RWPE2 (cell line): ENCODE results near the gene DDO.

Experiments
- ATAC-seq: fragments of 200-7000 bp; cut with Tn5 transposase; 3 replicates; pipeline ENCODE4 v1.9.1; 2021; ENCODE audit warnings: low read depth
- DNase-seq: peaks from one replicate; pipeline ENCODE4 v3.0.0-alpha.2; 2020; ENCODE audit warnings: low spot score
- H3K27ac ChIP-seq: fragments of 450-650 bp; 2 replicates; pipeline ENCODE4 v1.5.1; 2017; ENCODE audit warnings: mild to moderate bottlenecking; ENCODE audit not compliant: poor library complexity, severe bottlenecking
- H3K27me3 ChIP-seq: fragments of 250-450 bp; sonication (Bioruptor Pico); 2 replicates; pipeline ENCODE4 v1.5.1; 2021; ENCODE audit warnings: mild to moderate bottlenecking, moderate library complexity; ENCODE audit not compliant: insufficient read depth, poor library complexity, severe bottlenecking
- H3K36me3 ChIP-seq: fragments of 250-450 bp; sonication (Bioruptor Pico); 2 replicates; pipeline ENCODE4 v1.5.1; 2020; ENCODE audit warnings: low read depth, mild to moderate bottlenecking, moderate library complexity
- H3K4me1 ChIP-seq: fragments of 250-450 bp; sonication (Bioruptor Pico); 2 replicates; pipeline ENCODE4 v1.5.1; 2021; ENCODE audit warnings: mild to moderate bottlenecking, moderate library complexity; ENCODE audit not compliant: insufficient read depth, poor library complexity, severe bottlenecking
- H3K4me3 ChIP-seq: fragments of 250-450 bp; sonication (Bioruptor Pico); 2 replicates; pipeline ENCODE4 v1.5.1; 2021; ENCODE audit warnings: mild to moderate bottlenecking, moderate library complexity; ENCODE audit not compliant: severe bottlenecking
- H3K9me3 ChIP-seq: fragments of 250-450 bp; sonication (Bioruptor Pico); 2 replicates; pipeline ENCODE4 v1.5.1; 2021; ENCODE audit warnings: mild to moderate bottlenecking, moderate library complexity; ENCODE audit not compliant: severe bottlenecking
- TF ChIP-seq, protein P1 (sequence below): fragments of 450-650 bp; IDR thresholded peaks from one replicate; pipeline ENCODE4 v1.5.1; 2017; ENCODE audit warnings: mild to moderate bottlenecking, moderate library complexity; ENCODE audit not compliant: poor library complexity, severe bottlenecking

Gene DDO

DNA sequence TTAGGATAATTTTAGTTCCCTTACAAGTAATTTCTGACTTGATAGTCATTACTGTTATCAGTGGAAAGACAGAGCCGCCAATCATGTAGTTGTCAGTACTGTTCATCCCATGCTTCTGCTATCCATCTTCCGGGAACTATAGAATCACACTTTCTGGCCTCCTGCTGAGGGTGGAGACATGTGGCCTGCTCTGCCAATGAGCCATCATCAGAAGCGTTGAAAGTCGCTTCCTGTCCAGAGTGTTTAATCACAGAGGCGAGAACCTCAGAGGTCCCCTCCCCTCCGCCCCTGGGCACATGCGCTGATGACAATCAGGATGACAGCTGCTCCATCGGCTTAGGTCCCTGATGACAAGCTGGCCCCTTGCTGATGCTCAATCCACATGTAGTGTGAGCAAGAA lies 3.0 kb downstream of the DDO start:
- Histone ChIP-seq H3K36me3 (no peaks in the 10 kb centered on the region), H3K9me3 (no peaks in the 10 kb centered on the region), H3K27me3 (no peaks in the 10 kb centered on the region), H3K4me1 (no peaks in the 10 kb centered on the region), H3K4me3 (no peak overlapping the region), H3K27ac (no peak overlapping the region)
- DNase-seq (no peak), ATAC-seq (no peak)
- TF ChIP-seq, protein P1, sequence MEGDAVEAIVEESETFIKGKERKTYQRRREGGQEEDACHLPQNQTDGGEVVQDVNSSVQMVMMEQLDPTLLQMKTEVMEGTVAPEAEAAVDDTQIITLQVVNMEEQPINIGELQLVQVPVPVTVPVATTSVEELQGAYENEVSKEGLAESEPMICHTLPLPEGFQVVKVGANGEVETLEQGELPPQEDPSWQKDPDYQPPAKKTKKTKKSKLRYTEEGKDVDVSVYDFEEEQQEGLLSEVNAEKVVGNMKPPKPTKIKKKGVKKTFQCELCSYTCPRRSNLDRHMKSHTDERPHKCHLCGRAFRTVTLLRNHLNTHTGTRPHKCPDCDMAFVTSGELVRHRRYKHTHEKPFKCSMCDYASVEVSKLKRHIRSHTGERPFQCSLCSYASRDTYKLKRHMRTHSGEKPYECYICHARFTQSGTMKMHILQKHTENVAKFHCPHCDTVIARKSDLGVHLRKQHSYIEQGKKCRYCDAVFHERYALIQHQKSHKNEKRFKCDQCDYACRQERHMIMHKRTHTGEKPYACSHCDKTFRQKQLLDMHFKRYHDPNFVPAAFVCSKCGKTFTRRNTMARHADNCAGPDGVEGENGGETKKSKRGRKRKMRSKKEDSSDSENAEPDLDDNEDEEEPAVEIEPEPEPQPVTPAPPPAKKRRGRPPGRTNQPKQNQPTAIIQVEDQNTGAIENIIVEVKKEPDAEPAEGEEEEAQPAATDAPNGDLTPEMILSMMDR = no peak

- H3K36me3 ChIP-seq = no peaks in the 10 kb centered on the region
- H3K4me1 ChIP-seq = no peaks in the 10 kb centered on the region
- no peak for ATAC-seq
- no peaks in the 10 kb centered on the region for H3K27me3 ChIP-seq
- TF ChIP-seq, protein P1 = no peak
- H3K27ac ChIP-seq = no peak overlapping the region
- DNase-seq = no peak
- no peak overlapping the region for H3K4me3 ChIP-seq
- H3K9me3 ChIP-seq = no peaks in the 10 kb centered on the region
These were observed 4.9 kb downstream of the DDO start for GRCh38 chr6:110410511-110410910.

GRCh38 chr6:110409794-110410193 lies 5.6 kb downstream of the DDO start:
- no peak for DNase-seq
- no peak for ATAC-seq

GRCh38 chr6:110408901-110409300 lies 6.5 kb downstream of the DDO start:
- H3K4me1 ChIP-seq = no peaks in the 10 kb centered on the region
- H3K36me3 ChIP-seq = no peaks in the 10 kb centered on the region
- no peak for DNase-seq
- no peaks in the 10 kb centered on the region for H3K27me3 ChIP-seq
- H3K9me3 ChIP-seq = no peaks in the 10 kb centered on the region
- TF ChIP-seq, protein P1 = no peak
- H3K4me3 ChIP-seq = no peak overlapping the region
- H3K27ac ChIP-seq = no peak overlapping the region
- ATAC-seq = no peak

More at GRCh38 chr6:110409794-110410193, 5.6 kb downstream of the DDO start:
- Histone ChIP-seq H3K27ac (no peak overlapping the region), H3K4me3 (no peak overlapping the region), H3K27me3 (no peaks in the 10 kb centered on the region), H3K4me1 (no peaks in the 10 kb centered on the region), H3K9me3 (no peaks in the 10 kb centered on the region), H3K36me3 (no peaks in the 10 kb centered on the region)
- TF ChIP-seq, protein P1 = no peak

DNA sequence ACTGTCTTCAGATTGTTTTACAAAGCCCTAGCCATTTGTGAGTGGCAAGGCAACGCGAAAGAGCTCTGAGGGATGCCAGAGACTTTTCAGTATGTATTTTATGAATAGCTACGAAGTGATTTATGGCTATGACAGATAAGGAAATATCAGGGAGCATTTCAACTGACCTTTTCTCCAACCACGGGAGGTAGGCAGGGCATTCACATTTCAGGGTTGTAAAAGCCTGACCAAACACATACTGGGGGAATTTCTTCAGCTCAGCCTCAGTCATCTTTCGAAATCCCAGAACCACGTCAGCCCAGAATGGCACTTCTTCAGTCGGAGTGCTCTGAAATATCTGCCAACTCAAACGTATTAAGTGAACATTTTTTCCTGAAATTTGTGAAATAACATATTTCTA lies 10.8 kb downstream of the DDO start:
- DNase-seq (no peak), ATAC-seq (no peak)
- TF ChIP-seq, protein P1 = no peak
- no peaks in the 10 kb centered on the region for H3K9me3 ChIP-seq
- H3K27me3 ChIP-seq = no peaks in the 10 kb centered on the region
- H3K4me3 ChIP-seq = no peak overlapping the region
- H3K27ac ChIP-seq = no peak overlapping the region
- no peaks in the 10 kb centered on the region for H3K4me1 ChIP-seq
- no peaks in the 10 kb centered on the region for H3K36me3 ChIP-seq
